Calu3 (cell line): ENCODE data around the gene RAD51B. TPM values are rescaled to one million over a fixed set of nuclear protein-coding genes. Genes with fewer than 3 reads are reported as not detected.

ENCODE experiments used
- BruUV-seq: library from RNA; stranded (reverse); fragments of 400-500 nt; replicated peaks from 2 replicates; lab custom pipeline; 2021; lab: Mats Ljungman, UMichigan
- CTCF ChIA-PET: fragments of 300-600 bp; sonication (Branson Sonifier 250); formaldehyde crosslinking; loops from one replicate; lab custom pipeline; 2022; ENCODE audit warnings: antibody characterized with exemption; lab: Charles Lee
- DNase-seq: peaks from one replicate; pipeline ENCODE4 v3.0.0; 2022
- H3K27ac Mint-ChIP-seq: one replicate; pipeline ENCODE4 v1.8.0; 2022; ENCODE audit warnings: mixed read lengths; ENCODE audit not compliant: unreplicated experiment
- H3K27me3 Mint-ChIP-seq: one replicate; pipeline ENCODE4 v1.8.0; 2022; ENCODE audit warnings: mixed read lengths; ENCODE audit not compliant: unreplicated experiment
- H3K36me3 Mint-ChIP-seq: one replicate; pipeline ENCODE4 v1.8.0; 2022; ENCODE audit warnings: mild to moderate bottlenecking, moderate library complexity, mixed read lengths; ENCODE audit not compliant: insufficient read depth, unreplicated experiment
- H3K4me1 Mint-ChIP-seq: one replicate; pipeline ENCODE4 v1.8.0; 2022; ENCODE audit warnings: mild to moderate bottlenecking, low read depth, mixed read lengths; ENCODE audit not compliant: unreplicated experiment
- H3K4me3 Mint-ChIP-seq: one replicate; pipeline ENCODE4 v1.8.0; 2022; ENCODE audit warnings: mild to moderate bottlenecking, low read depth, moderate library complexity, mixed read lengths; ENCODE audit not compliant: unreplicated experiment
- H3K9me3 Mint-ChIP-seq: one replicate; pipeline ENCODE4 v1.8.0; 2022; ENCODE audit warnings: low read depth, mixed read lengths; ENCODE audit not compliant: unreplicated experiment
- CTCF ChIP-seq: fragments of 200-600 bp; IDR thresholded peaks from one replicate; pipeline ENCODE4 v1.8.0; 2022; ENCODE audit warnings: antibody characterized with exemption; ENCODE audit not compliant: unreplicated experiment
- intact Hi-C: fragments of 100-400 bp; cut with micrococcal nuclease; formaldehyde crosslinking; loops from one replicate; pipeline ENCODE4 v1.10.0; 2022; ENCODE audit not compliant: unreplicated experiment
- total RNA-seq: library from RNA; stranded (reverse); gene quantifications from 2 replicates; pipeline ENCODE4 v1.2.3, GENCODE V29; 2022

RAD51B gene
- total RNA-seq, 1 experiment from 2014 or later: 24.7 TPM

GRCh38 chr14:68409387-68409786, 589.8 kb downstream of the RAD51B start:
- no peaks in the 10 kb centered on the region for H3K36me3 Mint-ChIP-seq
- no peak overlapping the region for H3K27ac Mint-ChIP-seq
- H3K27me3 Mint-ChIP-seq: no peaks in the 10 kb centered on the region
- no peak for TF ChIP-seq CTCF
- no peak overlapping the region for H3K4me3 Mint-ChIP-seq
- intact Hi-C loops: no loop called here
- H3K9me3 Mint-ChIP-seq: no peaks in the 10 kb centered on the region
- peaks cover 33% of the 10 kb centered on the region for H3K4me1 Mint-ChIP-seq
- BruUV-seq: no TSS peak
- CTCF ChIA-PET: no interaction called here
- DNase-seq: no peak

GRCh38 chr14:68412505-68413465, 593.2 kb downstream of the RAD51B start:
- CTCF ChIA-PET: no interaction called here
- no peaks in the 10 kb centered on the region for H3K27me3 Mint-ChIP-seq
- BruUV-seq: no TSS peak
- no peak for DNase-seq
- H3K36me3 Mint-ChIP-seq: no peaks in the 10 kb centered on the region
- H3K4me1 Mint-ChIP-seq: peaks cover 27% of the 10 kb centered on the region
- H3K4me3 Mint-ChIP-seq: no peak overlapping the region
- H3K9me3 Mint-ChIP-seq: no peaks in the 10 kb centered on the region
- intact Hi-C loops: no loop called here
- no peak for TF ChIP-seq CTCF
- no peak overlapping the region for H3K27ac Mint-ChIP-seq

- CTCF ChIA-PET: no interaction called here
- Mint-ChIP-seq H3K27me3 (no peaks in the 10 kb centered on the region), H3K9me3 (no peaks in the 10 kb centered on the region), H3K27ac (no peak overlapping the region), H3K4me3 (no peak overlapping the region), H3K36me3 (no peaks in the 10 kb centered on the region), H3K4me1 (peaks cover 21% of the 10 kb centered on the region)
- no peak for DNase-seq
- no TSS peak for BruUV-seq
- TF ChIP-seq CTCF: no peak
- intact Hi-C loops: no loop called here
These were observed 593.9 kb downstream of the RAD51B start for GRCh38 chr14:68413509-68413908.

- Mint-ChIP-seq H3K4me1 (peaks cover 17% of the 10 kb centered on the region), H3K27ac (no peak overlapping the region), H3K27me3 (no peaks in the 10 kb centered on the region), H3K36me3 (no peaks in the 10 kb centered on the region), H3K9me3 (no peaks in the 10 kb centered on the region), H3K4me3 (no peak overlapping the region)
- intact Hi-C loops: no loop called here
- CTCF ChIA-PET: no interaction called here
- no TSS peak for BruUV-seq
- DNase-seq: no peak
- no peak for TF ChIP-seq CTCF
These were observed 594.5 kb downstream of the RAD51B start for GRCh38 chr14:68414121-68414520.
